Keratinocyte (primary cell): ENCODE data around the gene GBGT1. TPM values are rescaled to one million over a fixed set of nuclear protein-coding genes. Genes with fewer than 3 reads are reported as not detected.

Experiments used
- DNase-seq: peaks from one replicate; pipeline ENCODE4 v3.0.0-alpha.2; 2011; ENCODE audit warnings: low read depth, missing footprints, low spot score
- FAIRE-seq: peaks from 2 replicates; lab custom pipeline; 2011; peaks lifted over from hg19 to GRCh38; lab: Jason Lieb, UNC
- H2AFZ ChIP-seq: 2 replicates; pipeline ENCODE4 v1.6.0; 2012; ENCODE audit warnings: low read length, control low read depth, inconsistent platforms; ENCODE audit not compliant: control insufficient read depth
- H3K27ac ChIP-seq: 2 replicates; pipeline ENCODE4 v1.5.1; 2011; ENCODE audit warnings: low read length; ENCODE audit not compliant: control insufficient read depth, insufficient read depth
- H3K27me3 ChIP-seq: 3 replicates; pipeline ENCODE4 v1.6.0; 2011; ENCODE audit warnings: low read length; ENCODE audit not compliant: control insufficient read depth, insufficient read depth; ENCODE audit errors: extremely low read depth
- H3K36me3 ChIP-seq, 2 experiments: 2 replicates in 1 of 2; 3 replicates in 1 of 2; pipeline ENCODE4 v1.5.1; 2011; ENCODE audit warnings: low read length in 2 of 2, mild to moderate bottlenecking in 1 of 2; ENCODE audit not compliant: control insufficient read depth in 2 of 2, insufficient read depth in 2 of 2; ENCODE audit errors: extremely low read depth in 1 of 2
- H3K4me1 ChIP-seq: 3 replicates; pipeline ENCODE4 v1.5.1; 2011; ENCODE audit warnings: low read length; ENCODE audit not compliant: control insufficient read depth, insufficient read depth; ENCODE audit errors: extremely low read depth
- H3K4me2 ChIP-seq: 3 replicates; pipeline ENCODE4 v1.6.0; 2011; ENCODE audit warnings: low read depth, low read length; ENCODE audit not compliant: control insufficient read depth, insufficient read depth; ENCODE audit errors: extremely low read depth
- H3K4me3 ChIP-seq, 3 experiments: fragments of 200-600 bp in 1 of 3; sonication (generic) in 1 of 3; 2 replicates in 2 of 3; 3 replicates in 1 of 3; pipeline ENCODE4 v1.5.1; 2011 to 2016; ENCODE audit warnings: low read length in 3 of 3, mild to moderate bottlenecking in 3 of 3, control low read depth in 2 of 3, inconsistent platforms in 1 of 3, low read depth in 1 of 3, mixed read lengths in 1 of 3, mixed run types in 1 of 3, moderate library complexity in 1 of 3; ENCODE audit not compliant: control insufficient read depth in 2 of 3, insufficient read depth in 2 of 3; ENCODE audit errors: extremely low read depth in 1 of 3
- H3K79me2 ChIP-seq: 2 replicates; pipeline ENCODE4 v1.6.0; 2012; ENCODE audit warnings: low read length; ENCODE audit not compliant: control insufficient read depth, insufficient read depth
- H3K9ac ChIP-seq: 3 replicates; pipeline ENCODE4 v1.6.0; 2011; ENCODE audit warnings: low read length; ENCODE audit not compliant: control insufficient read depth, insufficient read depth; ENCODE audit errors: extremely low read depth
- H3K9me1 ChIP-seq: 3 replicates; pipeline ENCODE4 v1.6.0; 2011; ENCODE audit warnings: low read length; ENCODE audit not compliant: control insufficient read depth, insufficient read depth; ENCODE audit errors: extremely low read depth
- H3K9me3 ChIP-seq: 2 replicates; pipeline ENCODE4 v1.5.1; 2012; ENCODE audit warnings: low read depth, low read length; ENCODE audit not compliant: control insufficient read depth
- H4K20me1 ChIP-seq: 3 replicates; pipeline ENCODE4 v1.6.0; 2011; ENCODE audit warnings: low read length; ENCODE audit not compliant: control insufficient read depth, insufficient read depth; ENCODE audit errors: extremely low read depth
- CTCF ChIP-seq, 3 experiments: IDR thresholded peaks in 1 of 3; conservative IDR thresholded peaks in 1 of 3; optimal IDR thresholded peaks in 1 of 3; 2 replicates in 2 of 3; 3 replicates in 1 of 3; pipeline versions ENCODE3 to v1.5.1; 2011; ENCODE audit warnings: low read length in 3 of 3, mild to moderate bottlenecking in 3 of 3, moderate library complexity in 2 of 3, control low read depth in 1 of 3, inconsistent platforms in 1 of 3; ENCODE audit not compliant: insufficient read depth in 2 of 3; ENCODE audit errors: extremely low read depth in 1 of 3
- EZH2 ChIP-seq: IDR thresholded peaks from one replicate; pipeline ENCODE4 v1.6.1; 2012; ENCODE audit warnings: inconsistent platforms, mild to moderate bottlenecking, low read length, moderate library complexity
- dilution Hi-C: fragments of 300-500 bp; cut with MboI; formaldehyde crosslinking; loops from one replicate; pipeline ENCODE4 v1.7.0; 2020; ENCODE audit warnings: low sequenced_read_pairs; ENCODE audit not compliant: extremely low pct_ligation_motif_present
- polyA plus RNA-seq, 5 experiments: library from polyadenylated mRNA; depleted of rRNA in 3 of 5; stranded (reverse) in 3 of 5; stranded (forward) in 1 of 5; unstranded in 1 of 5; fragments of >200 nt; gene quantifications; 1 replicate in 1 of 5; 2 replicates in 3 of 5; 3 replicates in 1 of 5; pipeline versions ENCODE4 v1.2.1 to v1.2.3, GENCODE V29; 2011 to 2012; ENCODE audit warnings: missing spikeins in 2 of 5, low read depth in 1 of 5, low replicate concordance in 1 of 5

Gene GBGT1
- polyA plus RNA-seq, 1 donor (not counting 4 experiments of a cell fraction or from before 2014, with no cell fraction given): 0.54 TPM

- Histone ChIP-seq H3K27me3 (no peaks in the 10 kb centered on the region), H3K4me2 (no peak overlapping the region), H2AFZ (no peak overlapping the region), H3K9me3 (no peaks in the 10 kb centered on the region), H3K4me1 (peaks cover 26% of the 10 kb centered on the region), H3K4me3 (no peak overlapping the region), H3K79me2 (peaks cover 4% of the 10 kb centered on the region), H3K36me3 (peaks cover 0 to 2% of the 10 kb centered on the region in 2 experiments), H3K9me1 (no peaks in the 10 kb centered on the region), H3K9ac (no peak overlapping the region), H3K27ac (no peak overlapping the region), H4K20me1 (peaks cover 26% of the 10 kb centered on the region)
- dilution Hi-C loops: no loop called here
- no peak for FAIRE-seq
- TF ChIP-seq CTCF (optimal IDR thresholded peaks at IDR 0.05 in 1 of 3, IDR thresholded peaks at IDR 0.05 in 1 of 3, conservative IDR thresholded peaks at IDR 0.05 in 1 of 3; ENCODE audit: extremely low read depth in 1 of 3, insufficient read depth in 2 of 3, low read length in 3 of 3) (no peak), EZH2 (no peak)
- DNase-seq: no peak
Observed at GRCh38 chr9:133117271-133118178, 46.2 kb downstream of the GBGT1 start.

- Histone ChIP-seq H3K9me1 (no peaks in the 10 kb centered on the region), H3K9me3 (no peaks in the 10 kb centered on the region), H3K4me1 (peaks cover 27% of the 10 kb centered on the region), H3K4me3 (no peak overlapping the region), H2AFZ (no peak overlapping the region), H3K27me3 (no peaks in the 10 kb centered on the region), H3K27ac (no peak overlapping the region), H3K9ac (no peak overlapping the region), H3K36me3 (peaks cover 3% of the 10 kb centered on the region in 2 experiments), H4K20me1 (peaks cover 27% of the 10 kb centered on the region), H3K4me2 (no peak overlapping the region), H3K79me2 (peaks cover 4% of the 10 kb centered on the region)
- DNase-seq (no peak), FAIRE-seq (no peak)
- dilution Hi-C loops: no loop called here
- no peak for TF ChIP-seq EZH2
- TF ChIP-seq CTCF (optimal IDR thresholded peaks at IDR 0.05 in 1 of 3, IDR thresholded peaks at IDR 0.05 in 1 of 3, conservative IDR thresholded peaks at IDR 0.05 in 1 of 3; ENCODE audit: extremely low read depth in 1 of 3, insufficient read depth in 2 of 3, low read length in 3 of 3): no peak
Observed at GRCh38 chr9:133116346-133117231, 47.1 kb downstream of the GBGT1 start.
